NCI-H1930 (cell line): Measurements from ENCODE around the gene SUSD6.

Experiments used
- DNase-seq, 2 experiments: peaks; one replicate each; lab custom pipeline; 2025; lab: John Stamatoyannopoulos, UW

SUSD6 gene

GRCh38 chr14:69648480-69649451, 37.4 kb downstream of the SUSD6 start:
- peak in 1 of 2 experiments; percentile 36 for DNase-seq

GRCh38 chr14:69650948-69651369, 39.6 kb downstream of the SUSD6 start:
- no peak for DNase-seq

- DNase-seq: no peak
These were observed 40.3 kb downstream of the SUSD6 start for GRCh38 chr14:69651664-69652063.

- no peak for DNase-seq
These were observed 41.7 kb downstream of the SUSD6 start for GRCh38 chr14:69652942-69653684.

GRCh38 chr14:69654116-69654515, 42.7 kb downstream of the SUSD6 start:
- no peak for DNase-seq

- DNase-seq: no peak
These were observed 46.6 kb downstream of the SUSD6 start for GRCh38 chr14:69657950-69658355.

GRCh38 chr14:69658664-69659261, 47.4 kb downstream of the SUSD6 start:
- no peak for DNase-seq

- no peak for DNase-seq
These were observed 49.2 kb downstream of the SUSD6 start for GRCh38 chr14:69660344-69661193.

GRCh38 chr14:69661194-69661537, 49.8 kb downstream of the SUSD6 start:
- DNase-seq: no peak

- DNase-seq: no peak
These were observed 51.4 kb downstream of the SUSD6 start for GRCh38 chr14:69662636-69663299.

GRCh38 chr14:69663300-69663643, 51.9 kb downstream of the SUSD6 start:
- no peak for DNase-seq

- DNase-seq: no peak
These were observed 52.9 kb downstream of the SUSD6 start for GRCh38 chr14:69664265-69664664.

GRCh38 chr14:69664865-69665526, 53.6 kb downstream of the SUSD6 start:
- DNase-seq: no peak

GRCh38 chr14:69665631-69666030, 54.2 kb downstream of the SUSD6 start:
- no peak for DNase-seq

- no peak for DNase-seq
These were observed 54.7 kb downstream of the SUSD6 start for GRCh38 chr14:69666112-69666511.

- DNase-seq: no peak
These were observed 55.4 kb downstream of the SUSD6 start for GRCh38 chr14:69666690-69667211.

GRCh38 chr14:69667938-69668335, 56.5 kb downstream of the SUSD6 start:
- DNase-seq: no peak

- no peak for DNase-seq
These were observed 58.0 kb downstream of the SUSD6 start for GRCh38 chr14:69669375-69669774.

- no peak for DNase-seq
These were observed 58.7 kb downstream of the SUSD6 start for GRCh38 chr14:69670093-69670492.

- no peak for DNase-seq
These were observed 60.1 kb downstream of the SUSD6 start for GRCh38 chr14:69671365-69672030.
